ENCODE results near the gene ZNF358.

The ZNF358 gene

DNA sequence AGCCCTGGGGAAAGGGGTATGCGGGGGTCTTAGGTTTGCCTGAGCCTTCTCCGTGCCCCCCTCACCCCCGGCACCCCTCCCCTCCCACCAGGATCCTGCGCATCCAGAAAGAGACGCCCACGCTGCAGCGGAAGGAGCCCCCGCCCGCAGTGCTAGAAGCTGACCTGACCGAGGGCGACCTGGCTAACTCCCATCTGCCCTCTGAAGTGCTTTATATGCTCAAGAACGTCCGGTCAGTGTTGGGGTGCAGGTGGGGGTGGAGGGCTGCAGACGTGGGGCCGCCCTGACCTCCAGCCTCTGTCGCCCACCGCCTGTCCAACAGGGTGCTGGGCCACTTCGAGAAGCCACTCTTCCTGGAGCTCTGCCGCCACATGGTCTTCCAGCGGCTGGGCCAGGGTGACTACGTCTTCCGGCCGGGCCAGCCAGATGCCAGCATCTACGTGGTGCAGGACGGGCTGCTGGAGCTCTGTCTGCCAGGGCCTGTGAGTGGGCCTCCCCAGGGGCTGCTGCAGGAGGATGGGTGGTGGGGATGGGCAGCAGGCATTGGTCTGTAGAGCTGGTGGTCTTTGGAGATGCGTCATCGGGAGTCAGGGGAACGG, 24.0 kb downstream of the ZNF358 start:
- no peak for DNase-seq

DNA sequence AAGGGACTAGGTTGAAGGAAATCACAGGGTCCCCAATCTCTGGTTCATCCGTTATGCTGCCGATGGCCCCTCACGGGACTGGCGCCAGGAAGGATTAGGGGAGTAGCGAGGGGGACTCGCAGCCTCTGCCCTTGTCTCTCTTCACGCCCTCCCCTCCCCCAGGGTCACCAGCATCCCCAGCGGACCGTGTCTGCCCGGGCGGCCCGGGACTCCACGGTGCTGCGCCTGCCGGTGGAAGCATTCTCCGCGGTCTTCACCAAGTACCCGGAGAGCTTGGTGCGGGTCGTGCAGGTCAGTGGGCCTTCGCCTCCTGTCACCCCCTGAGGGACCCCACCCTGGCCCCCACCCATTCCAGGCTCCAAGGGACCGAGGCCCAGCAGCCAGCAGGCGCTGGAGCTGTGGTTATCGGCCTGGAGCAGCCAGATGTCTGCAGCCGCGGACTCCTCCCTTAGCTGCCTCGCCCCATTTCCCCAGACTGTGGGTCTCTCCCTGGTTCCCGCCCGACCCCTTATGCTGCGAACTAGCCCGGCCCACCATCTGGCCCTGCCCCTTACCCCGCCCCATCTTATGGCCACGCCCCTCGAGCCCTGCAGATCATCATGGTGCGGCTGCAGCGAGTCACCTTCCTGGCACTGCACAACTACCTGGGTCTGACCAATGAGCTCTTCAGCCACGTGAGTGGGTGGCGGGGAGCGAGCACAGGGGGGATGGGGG, 25.0 kb downstream of the ZNF358 start:
- DNase-seq, result no peak

DNA sequence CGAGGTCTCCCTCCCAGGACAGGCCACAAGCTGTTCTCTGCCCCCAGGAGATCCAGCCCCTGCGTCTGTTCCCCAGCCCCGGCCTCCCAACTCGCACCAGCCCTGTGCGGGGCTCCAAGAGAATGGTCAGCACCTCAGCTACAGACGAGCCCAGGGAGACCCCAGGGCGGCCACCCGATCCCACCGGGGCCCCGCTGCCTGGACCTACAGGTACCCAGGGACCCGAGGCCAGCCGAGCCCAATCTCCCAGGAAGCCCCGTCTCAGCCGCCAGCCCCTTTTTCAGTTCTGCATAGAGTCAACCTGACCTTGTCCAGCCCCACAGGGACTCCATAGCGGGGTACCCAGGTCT, 25.5 kb downstream of the ZNF358 start:
- DNase-seq, result no peak

DNA sequence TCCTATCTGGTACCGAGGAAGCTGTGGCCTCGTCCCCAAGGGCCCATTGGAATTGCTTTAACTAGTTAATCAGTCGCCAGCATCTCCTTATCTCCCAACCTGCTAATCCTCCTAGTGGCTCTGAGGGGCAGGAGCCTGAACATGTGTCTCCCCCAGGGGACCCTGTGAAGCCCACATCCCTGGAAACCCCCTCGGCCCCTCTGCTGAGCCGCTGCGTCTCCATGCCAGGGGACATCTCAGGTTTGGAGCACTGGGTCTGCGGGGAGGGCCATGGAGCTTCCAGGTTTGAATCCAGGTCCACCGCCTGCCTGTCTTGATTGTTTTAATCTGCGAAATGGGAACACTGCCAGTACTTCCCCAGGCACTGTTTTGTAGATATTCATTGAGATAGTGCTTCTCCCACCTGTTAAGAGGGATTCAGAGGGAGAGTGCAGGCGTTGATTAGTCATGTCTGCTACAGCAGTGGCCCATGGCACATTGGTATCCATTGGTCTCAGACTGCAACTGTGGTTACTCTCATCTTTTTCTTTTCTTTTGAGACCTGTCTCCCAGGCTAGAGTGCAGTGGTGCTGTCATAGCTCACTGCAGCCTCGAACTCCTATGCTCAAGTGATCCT, 26.0 kb downstream of the ZNF358 start:
- no peak for DNase-seq

DNA sequence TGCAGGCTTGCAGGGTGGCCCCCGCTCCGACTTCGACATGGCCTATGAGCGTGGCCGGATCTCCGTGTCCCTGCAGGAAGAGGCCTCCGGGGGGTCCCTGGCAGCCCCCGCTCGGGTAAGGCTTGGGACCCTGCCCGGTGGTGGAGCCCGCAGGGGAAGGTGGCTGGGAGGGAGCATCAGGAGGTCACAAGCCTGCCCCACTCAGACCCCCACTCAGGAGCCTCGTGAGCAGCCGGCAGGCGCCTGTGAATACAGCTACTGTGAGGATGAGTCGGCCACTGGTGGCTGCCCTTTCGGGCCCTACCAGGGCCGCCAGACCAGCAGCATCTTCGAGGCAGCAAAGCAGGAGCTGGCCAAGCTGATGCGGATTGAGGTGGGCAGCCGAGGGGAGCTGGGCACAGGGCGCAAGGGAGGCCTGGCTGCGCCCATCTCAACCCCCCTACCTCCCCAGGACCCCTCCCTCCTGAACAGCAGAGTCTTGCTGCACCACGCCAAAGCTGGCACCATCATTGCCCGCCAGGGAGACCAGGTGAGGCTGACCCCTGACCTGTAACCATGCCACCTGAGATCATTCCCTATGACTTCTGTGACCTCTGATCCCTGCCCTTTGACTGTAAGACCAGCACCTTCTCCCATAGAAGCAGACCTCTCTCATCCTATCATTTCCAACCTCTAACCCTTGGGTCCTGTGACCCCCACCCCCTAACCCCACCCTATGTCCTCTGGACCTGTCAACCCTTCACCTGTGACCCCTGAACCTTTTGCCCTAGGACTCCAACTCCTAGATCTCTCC, 26.8 kb downstream of the ZNF358 start:
- no peak for DNase-seq

DNA sequence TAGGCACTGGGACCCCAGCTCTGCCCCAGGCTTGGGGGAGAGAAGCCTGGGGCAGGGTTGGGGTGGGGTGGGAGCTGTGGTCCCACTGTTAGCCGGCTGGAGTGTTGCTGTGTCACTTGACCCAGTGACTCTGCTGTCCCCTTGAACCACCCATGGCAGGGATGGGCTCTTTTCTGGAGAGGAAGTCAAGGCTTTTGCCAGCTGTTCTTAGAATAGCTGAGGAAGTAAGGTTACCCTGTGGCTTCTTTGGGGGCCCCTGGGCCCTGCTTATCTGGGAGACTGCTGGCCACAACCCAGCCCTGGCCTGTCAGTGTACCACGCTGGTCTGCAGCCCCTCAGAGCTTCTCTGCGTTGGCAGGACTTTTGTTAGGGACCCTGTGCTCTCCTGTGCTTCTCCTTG, 28.7 kb downstream of the ZNF358 start:
- DNase-seq, result no peak

DNA sequence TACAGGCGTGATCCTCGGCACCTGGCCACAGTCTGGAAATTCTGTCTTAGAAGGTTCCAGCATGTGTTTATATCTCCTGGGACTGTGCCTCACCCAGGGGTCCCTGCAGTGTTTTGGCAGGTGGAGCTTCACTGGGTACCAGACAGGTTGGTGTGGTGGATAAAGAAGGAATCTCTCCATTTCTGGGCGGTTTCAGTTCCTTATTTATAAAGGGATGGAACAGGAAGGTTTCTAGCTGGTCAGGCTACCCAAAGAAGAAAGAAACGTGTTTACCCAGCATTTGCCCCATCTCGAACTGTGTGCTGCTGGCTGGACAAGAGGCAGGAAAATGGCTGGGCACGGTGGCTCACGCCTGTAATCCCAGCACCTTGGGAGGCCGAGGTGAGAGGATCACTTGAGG, 29.4 kb downstream of the ZNF358 start:
- DNase-seq, result no peak

DNA sequence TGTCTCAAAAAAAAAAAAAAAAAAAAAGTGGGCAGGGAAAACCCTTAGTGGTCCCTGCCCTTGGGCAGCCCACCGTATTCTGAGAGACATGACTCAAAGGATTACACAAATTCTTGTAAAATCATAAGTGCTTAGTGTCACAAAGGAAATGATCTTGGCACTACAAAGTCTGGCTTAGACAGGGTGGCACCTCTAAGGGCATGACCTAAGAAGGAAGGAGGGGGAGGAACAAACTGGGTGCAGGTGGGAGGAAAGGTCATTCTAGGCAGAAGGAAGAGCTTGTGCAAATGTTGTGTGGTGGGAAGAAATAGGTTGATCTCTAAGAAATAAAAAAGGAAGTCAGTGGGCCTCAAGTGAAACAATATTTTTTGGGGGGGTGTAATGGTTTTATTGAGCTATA, 30.0 kb downstream of the ZNF358 start:
- DNase-seq, result no peak

DNA sequence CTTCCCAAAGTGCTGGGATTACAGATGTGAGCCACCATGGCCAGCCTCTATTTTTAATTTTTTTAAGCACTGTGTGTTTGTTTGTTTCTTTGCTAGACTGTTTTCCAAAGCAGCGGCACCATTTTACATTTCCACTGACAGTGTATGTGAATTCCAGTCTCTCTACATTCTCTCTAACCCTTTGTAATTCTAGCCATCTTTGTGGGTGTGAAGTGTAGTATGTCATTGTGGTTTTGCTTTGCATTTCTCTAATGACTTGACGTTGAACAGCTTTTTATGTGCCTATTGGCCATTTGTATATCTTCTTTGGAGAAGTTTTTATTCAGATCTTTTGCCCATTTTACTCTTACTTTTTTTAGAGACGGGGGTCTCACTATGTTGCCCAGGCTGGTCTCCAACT, 31.3 kb downstream of the ZNF358 start:
- DNase-seq, result no peak

DNA sequence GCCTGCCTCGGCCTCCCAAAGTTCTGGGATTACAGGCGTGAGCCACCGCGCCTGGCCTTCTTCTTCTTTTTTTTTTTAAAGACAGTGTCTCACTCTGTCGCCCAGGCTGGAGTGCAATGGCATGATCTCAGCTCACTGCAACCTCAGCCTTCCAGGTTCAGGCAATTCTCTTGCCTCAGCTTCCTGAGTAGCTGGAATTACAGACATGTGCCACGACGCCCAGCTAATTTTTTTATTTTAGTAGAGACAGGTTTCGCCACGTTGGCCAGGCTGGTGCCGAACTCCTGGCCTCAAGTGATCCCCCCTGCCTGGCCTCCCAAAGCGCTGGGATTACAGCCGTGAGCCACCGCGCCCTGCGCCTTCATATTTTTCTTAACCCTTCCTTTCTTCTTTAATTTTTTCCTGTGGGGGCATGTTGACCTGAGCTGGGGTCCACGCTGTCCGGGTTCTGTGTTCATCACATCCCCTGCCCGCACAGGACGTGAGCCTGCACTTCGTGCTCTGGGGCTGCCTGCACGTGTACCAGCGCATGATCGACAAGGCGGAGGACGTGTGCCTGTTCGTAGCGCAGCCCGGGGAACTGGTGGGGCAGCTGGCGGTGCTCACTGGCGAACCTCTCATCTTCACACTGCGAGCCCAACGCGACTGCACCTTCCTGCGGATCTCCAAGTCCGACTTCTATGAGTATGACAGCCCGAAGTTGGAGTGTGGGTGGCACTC, 33.7 kb downstream of the ZNF358 start:
- no peak for DNase-seq

DNA sequence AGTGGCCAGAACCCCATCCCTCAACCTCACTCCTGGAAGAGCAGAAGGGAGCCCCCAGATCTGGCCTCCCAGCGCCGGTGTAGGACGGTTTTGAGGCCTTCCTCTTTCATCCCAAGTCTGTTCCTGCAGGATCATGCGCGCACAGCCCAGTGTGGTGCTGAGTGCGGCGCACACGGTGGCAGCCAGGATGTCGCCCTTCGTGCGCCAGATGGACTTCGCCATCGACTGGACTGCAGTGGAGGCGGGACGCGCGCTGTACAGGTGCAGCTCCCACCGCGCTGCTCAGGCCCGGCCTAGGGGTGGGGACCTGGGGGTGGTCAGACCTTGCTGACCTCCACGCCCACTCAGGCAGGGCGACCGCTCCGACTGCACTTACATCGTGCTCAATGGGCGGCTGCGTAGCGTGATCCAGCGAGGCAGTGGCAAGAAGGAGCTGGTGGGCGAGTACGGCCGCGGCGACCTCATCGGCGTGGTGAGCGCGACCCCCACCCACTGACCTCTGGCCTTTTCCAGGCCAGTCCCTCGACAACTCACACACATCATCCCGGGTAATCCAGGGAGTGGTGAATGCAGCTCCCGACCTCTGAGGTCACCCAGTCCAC, 34.4 kb downstream of the ZNF358 start:
- no peak for DNase-seq

DNA sequence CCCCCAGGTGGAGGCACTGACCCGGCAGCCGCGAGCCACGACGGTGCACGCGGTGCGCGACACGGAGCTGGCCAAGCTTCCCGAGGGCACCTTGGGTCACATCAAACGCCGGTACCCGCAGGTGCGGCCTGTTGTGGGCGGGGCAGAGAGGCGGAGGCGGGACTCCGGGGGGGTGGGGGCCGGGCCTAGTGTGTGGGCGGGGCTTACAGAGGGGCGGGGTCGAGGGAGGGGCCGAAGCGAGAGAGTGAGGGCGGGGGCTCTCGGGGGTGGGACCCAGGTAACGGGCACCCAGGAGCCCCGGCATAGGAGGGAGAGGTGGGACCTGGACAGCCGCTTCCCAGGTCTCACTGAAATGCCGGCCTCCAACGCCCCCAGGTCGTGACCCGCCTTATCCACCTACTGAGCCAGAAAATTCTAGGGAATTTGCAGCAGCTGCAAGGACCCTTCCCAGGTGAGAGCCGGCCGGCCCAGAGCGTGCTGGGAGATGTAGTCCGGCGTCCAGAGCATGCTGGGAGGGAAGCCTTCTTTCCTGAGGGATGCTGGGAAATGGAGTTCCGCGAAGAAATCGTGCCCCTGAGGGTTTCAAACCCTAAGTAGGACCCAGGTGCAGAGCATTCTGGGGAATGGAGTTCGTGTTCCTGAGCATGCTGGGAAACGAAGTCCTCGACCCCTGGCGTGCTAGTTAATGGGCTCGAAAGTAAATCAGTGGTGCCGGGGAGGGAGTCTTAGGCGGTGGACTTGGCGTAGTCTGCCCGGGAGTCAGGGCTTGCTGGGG, 35.3 kb downstream of the ZNF358 start:
- DNase-seq, result peak; percentile 92

DNA sequence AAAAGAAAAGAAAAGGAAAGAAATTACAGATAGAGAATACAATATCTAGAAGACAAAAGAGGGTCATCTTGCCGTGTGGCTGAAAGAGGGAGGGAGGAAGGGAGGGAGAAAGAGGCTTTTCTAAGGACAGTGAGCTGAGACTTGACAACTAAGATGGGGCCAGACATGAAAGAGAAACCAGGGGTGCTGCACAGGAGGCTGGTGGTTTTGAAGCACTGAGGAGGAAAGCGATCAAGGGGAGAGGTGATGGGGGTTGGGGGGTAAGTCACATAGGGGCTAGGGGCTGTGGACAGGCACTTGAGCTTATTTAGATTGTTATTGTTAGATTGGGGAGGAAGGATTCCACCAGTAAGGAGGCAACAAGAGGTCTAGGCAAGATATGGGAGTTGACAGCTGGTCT, 36.9 kb downstream of the ZNF358 start:
- no peak for DNase-seq

DNA sequence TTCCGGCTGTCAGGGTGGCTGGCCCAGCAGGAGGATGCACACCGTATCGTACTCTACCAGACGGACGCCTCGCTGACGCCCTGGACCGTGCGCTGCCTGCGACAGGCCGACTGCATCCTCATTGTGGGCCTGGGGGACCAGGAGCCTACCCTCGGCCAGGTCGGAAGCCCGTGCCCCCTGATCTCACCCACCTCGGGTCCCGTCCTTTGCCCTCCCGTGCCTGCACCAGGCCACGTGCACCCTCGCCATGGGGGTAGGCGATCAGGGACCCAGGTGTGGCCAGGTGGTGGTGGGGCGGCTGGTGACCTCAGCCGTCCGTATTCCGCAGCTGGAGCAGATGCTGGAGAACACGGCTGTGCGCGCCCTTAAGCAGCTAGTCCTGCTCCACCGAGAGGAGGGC, 38.7 kb downstream of the ZNF358 start:
- no peak for DNase-seq

DNA sequence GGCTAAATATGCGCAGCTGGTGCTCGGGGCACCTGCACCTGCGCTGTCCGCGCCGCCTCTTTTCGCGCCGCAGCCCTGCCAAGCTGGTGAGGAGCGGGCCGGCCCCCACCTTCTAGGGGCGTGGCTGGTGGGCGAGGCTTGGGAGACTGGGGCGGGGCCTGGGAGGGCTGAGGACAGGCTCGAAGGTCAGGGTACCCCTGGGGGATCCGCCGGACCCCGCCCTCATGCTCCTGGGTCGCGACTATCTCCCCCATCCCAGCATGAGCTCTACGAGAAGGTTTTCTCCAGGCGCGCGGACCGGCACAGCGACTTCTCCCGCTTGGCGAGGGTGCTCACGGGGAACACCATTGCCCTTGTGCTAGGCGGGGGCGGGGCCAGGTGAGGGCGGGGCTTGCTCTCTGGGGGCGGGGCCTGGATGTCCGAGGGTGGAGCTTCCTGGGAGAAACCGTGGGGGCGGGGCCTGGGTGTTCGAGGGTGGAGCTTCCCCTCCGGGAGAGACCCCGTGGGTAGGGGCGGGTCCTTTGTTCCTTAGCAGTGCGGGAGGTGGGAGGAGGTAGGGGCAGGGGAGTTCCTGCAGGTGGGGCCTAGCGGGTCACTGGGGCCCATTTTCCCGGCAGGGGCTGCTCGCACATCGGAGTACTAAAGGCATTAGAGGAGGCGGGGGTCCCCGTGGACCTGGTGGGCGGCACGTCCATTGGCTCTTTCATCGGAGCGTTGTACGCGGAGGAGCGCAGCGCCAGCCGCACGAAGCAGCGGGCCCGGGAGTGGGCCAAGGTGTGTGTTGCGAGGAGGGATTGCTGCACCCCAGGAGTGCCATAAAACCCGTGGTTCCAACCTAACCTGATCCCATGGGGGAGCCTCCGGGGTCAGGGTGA, 39.3 kb downstream of the ZNF358 start:
- DNase-seq, result no peak

DNA sequence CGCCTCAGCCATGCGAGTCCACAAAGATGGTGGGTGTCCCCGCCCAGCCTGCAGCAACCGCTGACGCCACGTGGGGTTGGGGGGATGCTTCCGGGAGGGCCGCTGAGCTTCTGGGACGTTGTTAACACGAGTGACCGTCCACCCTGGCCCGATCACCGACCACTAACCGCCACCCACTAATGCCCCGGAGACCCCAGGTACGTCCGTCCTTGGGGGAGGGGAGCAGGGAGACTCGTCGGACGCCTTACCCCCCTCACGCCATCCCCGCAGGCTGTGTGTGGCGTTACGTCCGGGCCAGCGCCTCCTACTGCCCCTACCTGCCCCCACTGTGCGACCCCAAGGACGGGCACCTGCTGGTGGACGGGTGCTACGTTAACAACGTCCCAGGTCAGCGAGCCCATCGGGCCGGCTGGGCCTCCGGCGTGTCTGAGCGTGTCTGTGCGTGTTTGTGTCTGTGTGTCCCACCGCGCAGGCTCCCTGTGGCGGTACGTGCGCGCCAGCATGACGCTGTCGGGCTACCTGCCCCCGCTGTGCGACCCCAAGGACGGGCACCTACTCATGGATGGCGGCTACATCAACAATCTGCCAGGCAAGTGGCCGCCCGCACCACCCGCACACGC, 40.9 kb downstream of the ZNF358 start:
- DNase-seq, result no peak

DNA sequence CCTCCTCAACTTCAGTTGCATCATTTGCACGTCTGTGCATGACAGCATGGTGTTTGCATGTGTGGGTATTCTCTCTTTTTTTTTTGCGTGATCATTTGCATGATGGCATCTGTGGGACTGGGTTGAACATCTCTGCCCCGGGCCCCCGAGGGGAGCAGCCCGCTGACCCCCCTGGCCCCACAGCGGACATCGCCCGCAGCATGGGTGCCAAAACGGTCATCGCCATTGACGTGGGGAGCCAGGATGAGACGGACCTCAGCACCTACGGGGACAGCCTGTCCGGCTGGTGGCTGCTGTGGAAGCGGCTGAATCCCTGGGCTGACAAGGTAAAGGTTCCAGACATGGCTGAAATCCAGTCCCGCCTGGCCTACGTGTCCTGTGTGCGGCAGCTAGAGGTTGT, 42.8 kb downstream of the ZNF358 start:
- no peak for DNase-seq

DNA sequence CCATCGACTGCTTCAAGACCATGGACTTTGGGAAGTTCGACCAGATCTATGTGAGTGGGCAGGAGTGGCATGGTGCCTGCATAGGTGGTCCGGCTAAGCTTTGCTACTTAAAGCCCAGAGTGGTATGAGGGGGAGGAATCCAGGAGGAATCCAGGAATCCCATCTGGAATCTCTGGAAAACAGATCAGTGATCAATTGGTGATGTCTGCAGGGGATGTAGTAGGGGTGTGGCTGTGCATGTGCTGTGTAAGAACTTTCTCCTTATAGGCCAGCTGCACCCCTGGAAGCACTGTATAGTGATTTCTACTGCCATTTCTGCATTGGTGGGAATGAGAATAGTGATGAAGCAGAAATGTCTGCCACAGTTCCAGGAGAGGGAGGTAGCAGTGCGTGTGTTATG, 43.2 kb downstream of the ZNF358 start:
- DNase-seq, result no peak

DNA sequence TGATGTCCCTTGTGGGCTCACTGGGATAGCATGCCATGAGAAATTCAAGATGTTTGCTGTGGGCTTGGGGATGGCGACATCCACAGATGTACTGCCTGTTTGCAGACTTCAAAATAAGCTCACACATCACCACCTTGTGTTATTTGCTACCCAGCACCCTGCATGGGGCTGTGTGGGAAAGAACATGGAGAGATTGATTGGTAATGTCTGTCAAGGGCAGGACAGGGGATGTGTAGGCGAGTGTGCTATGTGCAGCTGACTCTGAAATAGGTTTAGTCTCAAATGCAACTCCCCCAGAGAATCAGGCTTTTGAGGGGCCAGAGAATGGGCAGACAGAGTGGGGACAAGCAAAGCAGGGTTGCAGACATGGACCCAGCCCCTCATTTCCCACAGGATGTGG, 44.4 kb downstream of the ZNF358 start:
- DNase-seq, result no peak

DNA sequence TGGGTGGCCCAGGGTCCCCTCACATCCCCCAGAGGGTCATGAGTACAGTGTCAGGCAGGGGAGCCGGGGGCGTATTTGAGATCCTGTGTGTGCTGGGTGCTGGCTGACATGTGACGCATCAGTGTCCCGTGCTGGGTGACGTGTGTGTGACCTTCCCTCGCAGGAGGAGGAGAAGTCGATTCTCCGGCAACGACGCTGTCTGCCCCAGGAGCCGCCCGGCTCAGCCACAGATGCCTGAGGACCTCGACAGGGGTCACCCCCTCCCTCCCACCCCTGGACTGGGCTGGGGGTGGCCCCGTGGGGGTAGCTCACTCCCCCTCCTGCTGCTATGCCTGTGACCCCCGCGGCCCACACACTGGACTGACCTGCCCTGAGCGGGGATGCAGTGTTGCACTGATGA, 45.4 kb downstream of the ZNF358 start:
- no peak for DNase-seq

All from retina (tissue), 1 donor.